Posterior vena cava (tissue), 2 donors: ENCODE data around the gene SH3BGR. TPM values are rescaled to one million over a fixed set of nuclear protein-coding genes. Genes with fewer than 3 reads are reported as not detected.

Experiments used
- microRNA-seq, 2 donors: library from miRNA; unstranded; fragments of <30 nt; microRNA quantifications; one replicate each; pipeline ENCODE4 v1.2.0, GENCODE V29; 2020 to 2021; ENCODE audit warnings: borderline microRNAs expressed in 2 of 2
- total RNA-seq, 2 donors: library from RNA; stranded (reverse); fragmentation: NEBNext Ultra II Directional; extraction: Animal tissue kit (Norgen Biotek cat#: 25700); gene quantifications; one replicate each; pipeline ENCODE4 v1.2.1, GENCODE V29; 2021
- donor health status: DM: yes; HTN: yes; CAD: no.
- donor health status: DM: yes; HTN: yes; CAD: no.

The SH3BGR gene
- total RNA-seq, 2 donors from 2014 or later: 26.4 to 44.0 TPM

Small RNAs within 50 kb of the gene (microRNA-seq; reads per million reads assigned to microRNA genes)
- 0 to 0.26 reads per million in 2 donors for gene MIR6508

Other genes starting within 250 kb of the SH3BGR start
- gene BRWD1, start 138.3 kb upstream of the SH3BGR start, total RNA-seq: 10 to 100 TPM; 35.5 to 37.3 TPM
- 100 to 1,000 TPM in 1 of 2 donors, 10 to 100 TPM in 1; 65.9 to 101 TPM for gene HMGN1, start 102.9 kb upstream of the SH3BGR start, total RNA-seq
- gene LCA5L, start 6.2 kb upstream of the SH3BGR start, total RNA-seq: 1 to 10 TPM; 1.5 to 1.7 TPM
- gene B3GALT5, start 161.0 kb downstream of the SH3BGR start, total RNA-seq: 1 to 10 TPM in 1 of 2 donors, under 1 TPM in 1; 0.19 to 1.1 TPM